Measurements from ENCODE around the gene NKX2-3.

The NKX2-3 gene

DNA sequence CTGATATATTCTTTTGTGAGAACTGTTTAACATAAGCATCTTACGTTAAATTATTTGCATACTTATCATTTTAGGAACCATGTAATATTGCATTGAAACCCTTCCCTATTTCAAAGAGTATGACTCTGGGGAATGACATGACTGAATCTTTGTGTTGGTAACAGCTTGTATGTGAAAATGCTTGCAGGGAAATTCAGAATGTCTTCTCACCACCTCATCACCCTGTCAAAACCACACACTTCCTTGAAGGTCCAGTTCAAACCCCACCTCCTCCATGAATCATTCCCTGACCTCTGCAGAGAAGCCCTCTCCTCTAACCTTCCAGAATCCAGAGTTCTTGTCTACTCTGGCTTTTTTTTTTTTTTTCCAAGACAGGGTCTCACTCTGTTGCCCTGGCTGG, 26.3 kb upstream of the NKX2-3 start:
- in situ Hi-C loops (cut with MboI; ENCODE audit: low sequenced_read_pairs, unreplicated experiment), result no loop called here
- TF ChIP-seq, protein P1, sequence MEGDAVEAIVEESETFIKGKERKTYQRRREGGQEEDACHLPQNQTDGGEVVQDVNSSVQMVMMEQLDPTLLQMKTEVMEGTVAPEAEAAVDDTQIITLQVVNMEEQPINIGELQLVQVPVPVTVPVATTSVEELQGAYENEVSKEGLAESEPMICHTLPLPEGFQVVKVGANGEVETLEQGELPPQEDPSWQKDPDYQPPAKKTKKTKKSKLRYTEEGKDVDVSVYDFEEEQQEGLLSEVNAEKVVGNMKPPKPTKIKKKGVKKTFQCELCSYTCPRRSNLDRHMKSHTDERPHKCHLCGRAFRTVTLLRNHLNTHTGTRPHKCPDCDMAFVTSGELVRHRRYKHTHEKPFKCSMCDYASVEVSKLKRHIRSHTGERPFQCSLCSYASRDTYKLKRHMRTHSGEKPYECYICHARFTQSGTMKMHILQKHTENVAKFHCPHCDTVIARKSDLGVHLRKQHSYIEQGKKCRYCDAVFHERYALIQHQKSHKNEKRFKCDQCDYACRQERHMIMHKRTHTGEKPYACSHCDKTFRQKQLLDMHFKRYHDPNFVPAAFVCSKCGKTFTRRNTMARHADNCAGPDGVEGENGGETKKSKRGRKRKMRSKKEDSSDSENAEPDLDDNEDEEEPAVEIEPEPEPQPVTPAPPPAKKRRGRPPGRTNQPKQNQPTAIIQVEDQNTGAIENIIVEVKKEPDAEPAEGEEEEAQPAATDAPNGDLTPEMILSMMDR (IDR thresholded peaks at IDR 0.05; ENCODE audit: borderline replicate concordance, control extremely low read depth, extremely low read depth, insufficient read depth, missing control alignments), result no peak
- DNase-seq (ENCODE audit: low spot score), result no peak

DNA sequence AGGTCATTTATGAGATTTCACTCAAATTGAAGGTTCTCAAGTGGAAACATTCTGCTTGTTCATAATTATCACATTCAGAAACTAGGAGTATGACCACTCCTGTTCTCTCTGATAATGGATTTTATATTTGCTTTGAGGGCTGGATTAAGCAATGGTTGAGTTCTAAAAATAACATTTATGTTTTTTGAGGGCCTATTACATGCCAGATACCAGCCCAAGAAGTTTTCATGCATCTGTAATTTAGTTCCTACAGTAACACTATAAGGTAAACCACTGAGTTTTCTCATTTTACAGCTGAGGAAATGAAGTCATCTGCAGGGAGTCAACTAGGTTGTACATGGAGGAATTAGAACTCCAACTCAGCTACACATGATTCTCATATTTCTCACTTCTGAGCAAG, 25.5 kb upstream of the NKX2-3 start:
- in situ Hi-C loops (cut with MboI; ENCODE audit: low sequenced_read_pairs, unreplicated experiment), result no loop called here
- TF ChIP-seq, protein P1 (IDR thresholded peaks at IDR 0.05; ENCODE audit: borderline replicate concordance, control extremely low read depth, extremely low read depth, insufficient read depth, missing control alignments), result no peak
- no peak for DNase-seq (ENCODE audit: low spot score)

DNA sequence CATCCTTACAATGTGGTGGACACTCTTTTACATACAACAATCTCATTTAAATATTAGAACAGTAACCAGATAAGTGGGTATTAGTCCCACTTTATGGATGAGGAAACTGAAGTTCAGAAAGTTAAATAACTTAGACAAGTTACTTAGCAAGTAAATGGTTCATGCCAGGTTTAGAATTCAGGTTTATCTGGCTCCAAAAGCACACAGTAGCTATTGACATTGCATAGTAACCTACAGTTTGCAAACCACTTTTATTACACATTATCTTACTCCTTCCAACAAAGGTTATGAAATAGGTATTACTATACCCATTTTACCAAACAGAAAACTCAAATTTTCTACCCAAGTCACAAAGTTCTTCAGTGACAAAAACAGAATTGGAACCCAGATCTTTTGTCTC, 19.7 kb upstream of the NKX2-3 start:
- no peak for DNase-seq (ENCODE audit: low spot score)
- in situ Hi-C loops (cut with MboI; ENCODE audit: low sequenced_read_pairs, unreplicated experiment), result no loop called here
- TF ChIP-seq, protein P1 (IDR thresholded peaks at IDR 0.05; ENCODE audit: borderline replicate concordance, control extremely low read depth, extremely low read depth, insufficient read depth, missing control alignments), result no peak

DNA sequence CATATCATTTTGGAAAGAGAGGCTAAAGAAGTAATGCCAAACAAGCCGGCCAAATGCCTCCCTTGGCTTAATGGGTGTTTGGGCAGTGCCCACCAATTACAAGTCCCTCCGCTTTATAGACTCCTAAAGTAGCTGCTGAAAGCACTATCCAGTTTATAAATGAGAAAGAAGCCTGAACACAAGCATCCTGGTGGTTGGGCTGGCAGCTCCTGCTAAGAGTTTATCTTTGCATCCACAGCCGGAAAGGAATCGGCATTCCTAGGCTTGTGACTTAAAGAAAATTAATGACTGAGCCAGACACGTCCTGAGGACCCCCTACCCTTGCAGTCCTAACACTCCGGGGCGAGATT, 13.1 kb upstream of the NKX2-3 start:
- in situ Hi-C loops (cut with MboI; ENCODE audit: low sequenced_read_pairs, unreplicated experiment), result no loop called here
- TF ChIP-seq, protein P1 (IDR thresholded peaks at IDR 0.05; ENCODE audit: borderline replicate concordance, control extremely low read depth, extremely low read depth, insufficient read depth, missing control alignments), result no peak

DNA sequence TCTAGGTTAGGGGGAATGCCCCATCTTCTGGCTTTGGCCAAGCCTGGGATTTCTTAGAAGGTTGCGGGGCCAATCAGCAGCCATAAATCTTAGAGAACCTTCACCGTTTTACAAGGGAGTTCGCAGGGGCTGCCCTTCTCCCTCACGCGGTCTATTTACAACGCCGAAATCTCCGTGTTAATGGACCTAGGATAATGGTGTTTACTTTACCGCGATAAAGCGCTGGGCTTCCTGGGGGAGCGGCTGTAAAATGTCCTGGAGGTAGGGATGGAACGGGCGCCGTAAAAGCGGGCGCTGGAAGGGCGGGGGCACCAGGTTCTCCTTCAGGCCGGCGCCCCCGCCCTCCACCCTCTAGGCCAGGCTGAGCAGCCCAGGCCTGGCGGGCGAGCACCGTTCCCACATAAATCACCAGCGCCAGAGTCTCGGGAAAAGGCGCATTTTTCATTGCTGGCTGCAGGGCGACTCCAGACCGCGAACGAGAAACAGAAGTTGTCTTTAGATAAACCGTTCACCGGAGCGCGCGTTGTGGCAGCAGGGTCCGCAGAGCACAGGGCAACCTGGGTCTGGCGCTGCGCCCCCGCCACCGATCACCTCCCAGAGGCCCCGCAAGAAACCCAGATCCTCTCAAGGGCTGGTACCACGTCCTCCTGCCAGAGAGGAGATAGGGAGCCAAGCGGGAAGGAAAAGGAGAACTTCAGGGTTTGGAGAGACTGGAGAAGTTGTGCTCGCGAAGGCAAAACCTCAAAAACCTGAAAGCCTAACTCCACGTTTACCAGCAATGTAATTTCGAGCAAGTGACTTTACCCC, 12.5 kb upstream of the NKX2-3 start:
- no peak for DNase-seq (ENCODE audit: low spot score)
- in situ Hi-C loops (cut with MboI; ENCODE audit: low sequenced_read_pairs, unreplicated experiment), result no loop called here
- TF ChIP-seq, protein P1 (IDR thresholded peaks at IDR 0.05; ENCODE audit: borderline replicate concordance, control extremely low read depth, extremely low read depth, insufficient read depth, missing control alignments), result no peak

More for the DNA sequence above, 13.1 kb upstream of the NKX2-3 start:
- no peak for DNase-seq (ENCODE audit: low spot score)

DNA sequence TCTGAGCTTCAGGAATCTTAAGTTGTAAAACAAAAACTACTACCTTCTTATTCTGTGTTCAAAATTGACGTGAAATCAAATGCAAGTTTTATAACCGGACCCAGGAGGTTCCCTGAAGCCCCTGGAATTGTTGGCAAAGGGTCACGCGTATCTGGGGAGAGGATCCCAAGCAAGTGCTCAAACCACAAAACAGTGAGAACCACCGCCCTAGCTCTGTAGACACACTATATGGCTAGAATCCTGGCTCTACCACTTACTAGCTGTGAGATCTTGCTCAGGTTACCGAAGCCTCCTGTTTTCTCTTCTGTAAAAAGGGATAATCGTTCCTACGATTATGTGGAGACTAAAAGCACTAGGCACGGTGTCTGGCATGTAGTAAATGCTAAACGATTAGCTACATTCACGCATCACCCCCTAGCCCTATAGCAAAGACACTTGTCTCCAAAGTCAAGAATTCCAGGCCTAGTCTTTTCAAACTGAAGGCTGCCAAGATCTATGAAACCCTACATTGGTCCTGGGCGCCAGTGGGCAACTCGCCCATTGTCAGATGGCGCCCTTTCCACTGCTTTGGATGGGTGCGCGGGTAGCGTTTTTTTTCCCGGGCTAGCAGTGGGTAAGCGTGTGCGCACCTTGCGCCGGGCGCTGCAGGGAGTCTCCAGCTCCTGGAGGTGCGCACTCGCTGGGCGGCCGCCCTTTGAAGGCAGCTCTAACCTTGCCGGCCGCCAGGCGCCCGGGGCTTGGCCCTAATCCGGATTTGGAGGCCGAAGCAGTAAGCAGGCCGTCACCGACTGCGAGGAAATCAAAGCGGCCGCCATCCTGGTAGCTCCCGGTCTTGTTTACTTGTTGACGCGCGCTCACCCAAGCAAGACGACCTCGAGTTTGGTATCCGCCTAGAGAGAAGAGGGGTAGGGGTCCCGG, 11.6 kb upstream of the NKX2-3 start:
- no peak for DNase-seq (ENCODE audit: low spot score)
- TF ChIP-seq, protein P1 (IDR thresholded peaks at IDR 0.05; ENCODE audit: borderline replicate concordance, control extremely low read depth, extremely low read depth, insufficient read depth, missing control alignments), result no peak
- in situ Hi-C loops (cut with MboI; ENCODE audit: low sequenced_read_pairs, unreplicated experiment), result no loop called here
